HG03135 (cell line): ENCODE data around the gene CFAP54.
A peak's percentile ranks its signal among the peaks of the same experiment; 100 is the strongest.

Source experiments
- ATAC-seq: cut with Tn5 transposase; IDR thresholded peaks from one replicate; pipeline ENCODE4 v1.9.1; 2021; ENCODE audit warnings: mild to moderate bottlenecking, moderate library complexity; ENCODE audit not compliant: unreplicated experiment

CFAP54 gene

GRCh38 chr12:96879301-96879700 is 389.9 kb downstream of the CFAP54 start:
- no peak for ATAC-seq

GRCh38 chr12:96880220-96880619 is 390.8 kb downstream of the CFAP54 start:
- no peak for ATAC-seq

- no peak for ATAC-seq
These were observed 392.2 kb downstream of the CFAP54 start for GRCh38 chr12:96881608-96882007.

- ATAC-seq: no peak
These were observed 393.5 kb downstream of the CFAP54 start for GRCh38 chr12:96882862-96883261.

DNA sequence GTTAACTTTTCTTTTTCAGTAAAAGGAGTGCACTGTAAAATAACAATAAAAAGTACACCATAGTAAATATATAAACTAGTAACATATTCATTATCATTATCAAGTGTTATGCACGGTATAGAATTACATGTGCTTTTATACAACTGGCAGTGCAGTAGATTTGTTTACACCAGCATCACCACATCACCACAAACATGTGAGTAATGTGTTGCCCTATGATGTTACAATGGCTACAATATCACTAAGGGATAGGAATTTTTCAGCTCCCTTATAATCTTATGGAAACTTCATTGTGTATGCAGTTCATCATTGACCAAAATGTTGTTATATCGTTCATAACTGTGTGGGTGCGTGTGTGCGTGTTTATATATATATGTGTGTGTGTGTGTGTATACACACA is 394.2 kb downstream of the CFAP54 start:
- no peak for ATAC-seq

- ATAC-seq: no peak
These were observed 397.8 kb downstream of the CFAP54 start for GRCh38 chr12:96886998-96887677.

GRCh38 chr12:96889273-96889933 is 400.0 kb downstream of the CFAP54 start:
- no peak for ATAC-seq

- no peak for ATAC-seq
These were observed 401.0 kb downstream of the CFAP54 start for GRCh38 chr12:96890331-96890730.

GRCh38 chr12:96892104-96892503 is 402.7 kb downstream of the CFAP54 start:
- no peak for ATAC-seq

DNA sequence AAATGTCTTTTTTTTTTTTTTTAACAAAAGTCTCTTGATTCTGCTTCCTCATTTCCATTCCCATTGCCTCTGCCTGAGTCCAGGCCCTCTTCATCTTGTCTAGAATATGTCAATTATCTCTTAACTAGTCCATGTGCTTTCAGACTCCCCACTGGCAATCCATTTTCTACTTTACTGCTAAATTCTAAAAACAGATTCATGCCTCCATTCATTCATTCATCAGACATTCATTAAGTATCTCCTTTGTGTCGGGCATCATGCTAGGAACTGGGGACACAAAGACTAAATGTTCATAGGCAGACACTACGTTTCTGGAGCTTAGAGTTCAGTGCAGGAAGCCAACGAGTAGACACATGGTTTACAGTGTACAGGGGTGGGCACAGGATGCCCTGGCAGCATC is 408.0 kb downstream of the CFAP54 start:
- no peak for ATAC-seq

DNA sequence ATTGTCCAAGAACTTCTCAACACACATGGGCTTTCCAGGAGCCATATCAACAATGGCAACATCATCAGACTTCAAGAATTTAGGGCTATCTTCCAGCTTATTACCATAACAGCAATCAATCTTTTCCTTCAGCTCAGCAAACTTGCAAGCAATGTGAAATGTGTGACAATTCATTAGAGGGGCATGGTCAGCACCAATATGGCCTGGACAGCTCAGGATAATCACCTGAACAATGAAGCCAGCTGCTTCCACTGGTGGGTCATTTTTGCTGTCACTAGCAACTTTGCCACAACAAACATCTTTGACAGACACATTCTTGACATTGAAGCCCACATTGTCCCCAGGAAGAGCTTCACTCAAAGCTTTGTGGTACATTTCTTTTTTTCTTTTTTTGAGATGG is 411.8 kb downstream of the CFAP54 start:
- no peak for ATAC-seq

DNA sequence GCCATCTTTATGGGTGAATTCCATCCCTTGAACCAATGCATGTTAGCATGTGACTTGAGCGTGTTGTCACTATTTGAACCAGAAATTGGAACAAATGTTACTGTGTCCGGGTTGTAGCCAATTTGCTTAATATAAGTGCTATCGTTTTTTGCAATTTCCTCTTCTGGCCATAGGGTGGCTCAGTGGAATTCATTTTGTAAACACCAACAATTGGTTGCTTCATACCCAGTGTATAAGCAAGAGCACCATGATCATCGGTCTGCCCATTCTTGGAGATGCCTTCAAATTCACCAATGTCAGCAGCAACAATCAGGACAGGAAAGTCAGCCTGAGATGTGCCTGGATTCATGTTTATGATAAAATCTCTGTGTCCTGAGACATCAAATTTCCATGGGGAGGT is 412.7 kb downstream of the CFAP54 start:
- ATAC-seq: no peak

DNA sequence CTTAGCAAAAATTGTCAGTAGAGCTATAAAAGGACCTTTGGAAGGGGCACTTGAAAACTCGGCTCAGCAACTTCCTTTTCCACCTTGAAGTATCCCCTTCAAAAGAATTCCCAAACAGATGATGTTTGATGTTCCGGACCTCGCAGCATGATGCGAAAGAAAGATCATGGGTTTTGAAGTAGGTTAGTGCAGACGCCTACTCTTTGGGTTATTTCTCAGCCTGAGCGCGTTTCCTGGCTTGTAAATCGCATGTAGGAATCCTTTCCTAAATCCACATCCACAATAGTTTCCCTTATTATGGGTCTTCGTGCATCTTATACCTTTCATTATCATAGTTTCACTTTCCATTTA is 417.1 kb downstream of the CFAP54 start:
- no peak for ATAC-seq

DNA sequence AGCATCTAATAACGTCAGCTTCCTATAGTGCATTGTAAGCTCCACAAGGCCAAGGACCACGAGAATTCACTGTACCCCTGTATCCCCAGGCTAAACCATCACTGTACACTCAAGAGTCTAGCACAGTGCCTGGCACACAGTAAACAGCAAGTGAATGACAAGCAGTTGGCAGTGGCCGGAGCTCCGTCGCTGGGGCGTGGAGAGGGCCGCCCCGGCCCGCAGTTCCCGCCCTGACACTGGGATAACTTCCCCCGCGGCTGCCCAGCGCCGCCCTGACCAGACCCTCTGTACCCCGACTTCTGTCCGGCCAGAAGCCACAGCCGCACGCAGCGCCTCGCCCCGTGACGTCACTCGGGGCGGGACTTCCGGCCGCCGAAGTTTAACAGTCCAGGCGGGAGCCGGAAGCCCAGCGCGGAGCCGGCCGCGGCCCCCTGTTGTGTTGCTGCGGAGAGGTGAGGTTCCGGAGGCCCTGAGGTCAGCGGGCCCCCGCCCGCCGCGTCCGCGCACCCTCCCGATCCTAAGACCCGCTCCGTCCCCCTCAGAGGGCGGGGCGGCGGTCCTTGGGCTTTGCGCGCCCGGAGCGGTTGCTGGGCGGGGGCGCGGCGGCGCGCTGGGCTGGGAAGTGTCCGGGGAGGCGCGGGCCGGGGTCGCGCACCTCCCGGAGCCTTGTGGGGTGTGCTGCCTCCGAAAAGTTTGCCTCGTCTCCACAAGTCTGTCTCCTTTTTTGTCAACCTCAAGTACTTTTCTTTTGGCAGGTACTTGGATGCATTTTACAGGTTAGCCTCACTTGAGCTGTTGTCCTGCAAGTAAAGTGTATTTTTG is 417.7 kb downstream of the CFAP54 start, which contains the start of gene NEDD1:
NEDD1 (plus strand) TSS at position 409 of the 822 bp plus-strand sequence. CDS start 2,503 bp downstream, outside the sequence.
- ATAC-seq: peak; percentile 91

DNA sequence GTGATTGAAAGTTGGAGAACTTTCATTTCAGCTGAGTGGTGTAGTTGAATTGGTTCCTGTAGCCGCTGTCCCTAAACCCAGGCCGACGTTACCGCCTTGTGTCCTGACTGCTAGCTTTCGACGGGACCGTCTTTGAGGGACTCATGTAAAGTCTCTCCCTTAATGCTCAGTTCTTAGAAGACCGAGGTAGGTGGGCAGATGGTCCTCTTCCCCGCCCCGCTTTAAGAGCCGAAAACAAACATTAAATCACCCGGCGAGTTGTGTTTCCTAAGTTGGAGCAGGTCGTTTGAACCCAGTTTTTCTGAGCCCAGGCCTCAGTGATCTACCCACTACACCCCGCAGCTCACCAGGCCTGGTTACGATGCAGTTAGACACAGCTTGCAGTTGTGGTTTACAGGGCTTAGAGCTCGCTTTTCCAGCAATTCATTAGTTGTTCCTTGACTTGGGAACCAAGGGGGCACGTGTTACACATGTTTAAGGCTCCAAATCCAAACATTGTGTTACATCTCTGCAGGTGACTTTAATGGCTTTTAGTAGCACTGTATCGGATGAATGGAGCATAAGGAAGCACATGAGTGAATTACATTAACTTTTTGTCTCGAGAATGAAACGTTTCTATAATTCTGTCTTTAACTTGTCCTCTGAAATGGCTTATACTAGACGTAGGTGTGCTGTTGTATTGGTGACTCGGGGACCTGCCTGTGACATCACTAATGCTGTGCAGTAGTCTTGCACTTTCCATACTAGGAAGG is 418.5 kb downstream of the CFAP54 start:
- ATAC-seq: peak; percentile 21

- ATAC-seq: no peak
These were observed 419.0 kb downstream of the CFAP54 start for GRCh38 chr12:96908423-96908675.

- no peak for ATAC-seq
These were observed 422.9 kb downstream of the CFAP54 start for GRCh38 chr12:96912261-96912660.

DNA sequence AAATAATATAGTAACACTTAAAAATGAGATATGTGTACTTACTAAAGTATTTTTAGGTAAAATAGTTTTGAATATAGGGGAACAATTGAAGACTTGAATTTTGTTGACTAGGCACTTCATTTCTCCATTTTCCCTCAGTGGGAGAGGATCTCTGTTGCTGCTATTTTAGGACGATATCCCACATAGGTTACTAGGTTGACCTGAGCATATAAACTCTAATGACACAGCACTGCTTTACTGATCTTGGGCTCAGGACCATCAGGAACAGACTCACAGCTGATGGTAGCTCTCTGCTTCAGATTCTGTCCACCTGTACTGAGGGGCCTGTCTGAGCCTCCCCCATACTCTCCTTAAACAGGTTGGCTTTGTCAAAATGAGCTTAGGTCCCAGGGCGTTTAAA is 423.6 kb downstream of the CFAP54 start:
- ATAC-seq: no peak

DNA sequence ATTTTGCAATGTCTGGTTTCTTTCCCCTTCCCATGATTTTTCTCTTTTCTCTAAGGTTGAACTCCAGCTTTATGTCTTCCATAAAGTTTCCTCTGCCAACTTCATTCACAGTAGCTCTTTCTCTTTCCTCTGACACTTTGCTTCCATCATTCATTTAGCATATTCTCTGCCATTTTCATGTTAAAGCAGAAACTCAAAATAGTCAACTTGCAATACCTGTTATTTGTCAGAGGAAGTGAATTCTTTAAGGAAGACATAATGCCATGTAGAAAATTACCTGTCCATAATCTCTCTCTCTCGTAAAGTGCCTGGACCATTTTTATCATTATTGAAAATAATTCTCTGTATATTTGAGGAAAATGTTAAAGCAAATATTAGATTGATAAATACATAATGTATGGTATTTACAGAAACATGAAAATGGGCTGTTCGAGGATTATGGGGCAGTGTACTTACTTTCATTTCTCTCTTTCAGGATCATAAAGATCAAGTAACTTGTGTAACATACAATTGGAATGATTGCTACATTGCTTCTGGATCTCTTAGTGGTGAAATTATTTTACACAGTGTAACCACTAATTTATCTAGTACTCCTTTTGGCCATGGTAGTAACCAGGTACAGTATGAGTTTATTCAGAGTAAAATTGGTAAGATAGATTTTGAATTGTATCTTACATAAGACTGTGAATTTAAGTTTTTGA is 430.3 kb downstream of the CFAP54 start:
- ATAC-seq: no peak
